SU-DHL-6 (cell line): ENCODE measurements around the gene UCHL3.

Experiments used
- EZH2phosphoT487 ChIP-seq: fragments of 200-600 bp; sonication (generic), shearing (Covaris generic); conservative IDR thresholded peaks from 2 replicates; pipeline ENCODE4 v1.6.1; 2018; ENCODE audit warnings: mild to moderate bottlenecking, antibody characterized with exemption, low read length, moderate library complexity, mixed read lengths
- TF ChIP-seq, protein P1 (sequence below): fragments of 200-600 bp; sonication (generic); IDR thresholded peaks from one replicate; pipeline ENCODE4 v1.5.1; 2017; ENCODE audit warnings: antibody characterized with exemption, mild to moderate bottlenecking, low read length, moderate library complexity; ENCODE audit not compliant: insufficient read depth, poor library complexity, severe bottlenecking

DNA sequence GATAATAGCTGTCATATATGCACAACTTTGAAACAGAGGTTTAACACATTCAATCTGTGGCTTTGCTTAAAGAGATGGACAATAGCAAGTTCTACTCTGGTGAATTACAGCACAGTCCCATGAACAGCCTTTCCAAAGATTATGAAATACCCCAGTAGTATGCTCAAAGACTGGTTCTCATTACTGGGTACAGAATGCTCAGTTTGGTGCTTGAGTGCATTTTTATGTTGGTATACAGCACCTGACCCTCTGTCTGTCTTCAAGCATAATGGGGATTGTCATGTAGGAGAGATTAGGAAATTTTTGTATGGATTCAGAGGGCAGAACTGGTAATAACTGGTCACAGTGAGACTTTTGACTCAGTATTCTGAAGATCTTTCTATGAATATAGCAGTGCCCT, 94.1 kb downstream of the UCHL3 start:
- TF ChIP-seq, protein P1, sequence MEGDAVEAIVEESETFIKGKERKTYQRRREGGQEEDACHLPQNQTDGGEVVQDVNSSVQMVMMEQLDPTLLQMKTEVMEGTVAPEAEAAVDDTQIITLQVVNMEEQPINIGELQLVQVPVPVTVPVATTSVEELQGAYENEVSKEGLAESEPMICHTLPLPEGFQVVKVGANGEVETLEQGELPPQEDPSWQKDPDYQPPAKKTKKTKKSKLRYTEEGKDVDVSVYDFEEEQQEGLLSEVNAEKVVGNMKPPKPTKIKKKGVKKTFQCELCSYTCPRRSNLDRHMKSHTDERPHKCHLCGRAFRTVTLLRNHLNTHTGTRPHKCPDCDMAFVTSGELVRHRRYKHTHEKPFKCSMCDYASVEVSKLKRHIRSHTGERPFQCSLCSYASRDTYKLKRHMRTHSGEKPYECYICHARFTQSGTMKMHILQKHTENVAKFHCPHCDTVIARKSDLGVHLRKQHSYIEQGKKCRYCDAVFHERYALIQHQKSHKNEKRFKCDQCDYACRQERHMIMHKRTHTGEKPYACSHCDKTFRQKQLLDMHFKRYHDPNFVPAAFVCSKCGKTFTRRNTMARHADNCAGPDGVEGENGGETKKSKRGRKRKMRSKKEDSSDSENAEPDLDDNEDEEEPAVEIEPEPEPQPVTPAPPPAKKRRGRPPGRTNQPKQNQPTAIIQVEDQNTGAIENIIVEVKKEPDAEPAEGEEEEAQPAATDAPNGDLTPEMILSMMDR: no peak
- TF ChIP-seq EZH2phosphoT487: no peak
